ENCODE measurements around the gene ZC3H10.
"Not testable (repeated sequence)": the region's sequence is repeated elsewhere in the genome, so short reads cannot be mapped to it uniquely, and the experiment has no call there.

The ZC3H10 gene

DNA sequence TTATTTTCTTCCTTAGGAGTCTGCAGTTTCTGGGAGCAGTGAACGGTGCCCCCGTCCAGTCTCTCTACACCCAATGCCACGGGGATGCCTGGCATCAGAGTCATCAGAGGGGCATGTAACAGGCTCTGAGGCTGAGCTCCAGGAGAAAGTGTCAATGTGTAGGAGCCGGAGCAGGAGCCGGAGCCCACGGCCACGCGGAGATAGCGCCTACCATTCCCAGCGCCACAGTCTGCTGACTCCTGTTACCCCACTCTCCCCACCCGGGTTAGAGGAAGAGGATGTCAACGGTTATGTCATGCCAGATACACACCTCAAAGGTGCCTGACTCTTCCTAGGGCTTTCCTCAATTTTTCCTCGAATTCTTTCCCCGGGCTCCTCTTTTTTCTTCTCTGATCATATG lies 17.0 kb upstream of the ZC3H10 start:
- no peak for DNase-seq (ENCODE audit: low read depth in 2 of 2, low spot score in 1 of 2)

DNA sequence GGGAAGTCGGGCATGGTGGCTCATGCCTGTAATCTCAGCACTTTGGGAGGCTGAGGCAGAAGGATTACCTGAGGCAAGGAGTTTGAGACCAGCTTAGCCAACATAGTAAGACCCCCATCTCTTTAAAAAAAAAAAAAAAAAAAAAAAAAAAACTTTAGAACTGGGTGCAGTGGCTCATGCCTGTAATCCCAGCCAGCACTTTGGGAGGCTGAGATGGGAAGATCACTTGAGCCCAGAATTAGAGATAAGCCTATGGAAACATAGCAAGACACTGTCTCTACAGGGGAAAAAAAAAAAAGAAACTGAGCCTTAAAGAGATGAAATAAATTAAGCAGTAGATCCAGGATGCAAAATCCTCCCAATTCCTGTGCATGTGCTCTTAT lies 15.4 kb upstream of the ZC3H10 start:
- DNase-seq (ENCODE audit: low read depth in 2 of 2, low spot score in 1 of 2), result no peak

DNA sequence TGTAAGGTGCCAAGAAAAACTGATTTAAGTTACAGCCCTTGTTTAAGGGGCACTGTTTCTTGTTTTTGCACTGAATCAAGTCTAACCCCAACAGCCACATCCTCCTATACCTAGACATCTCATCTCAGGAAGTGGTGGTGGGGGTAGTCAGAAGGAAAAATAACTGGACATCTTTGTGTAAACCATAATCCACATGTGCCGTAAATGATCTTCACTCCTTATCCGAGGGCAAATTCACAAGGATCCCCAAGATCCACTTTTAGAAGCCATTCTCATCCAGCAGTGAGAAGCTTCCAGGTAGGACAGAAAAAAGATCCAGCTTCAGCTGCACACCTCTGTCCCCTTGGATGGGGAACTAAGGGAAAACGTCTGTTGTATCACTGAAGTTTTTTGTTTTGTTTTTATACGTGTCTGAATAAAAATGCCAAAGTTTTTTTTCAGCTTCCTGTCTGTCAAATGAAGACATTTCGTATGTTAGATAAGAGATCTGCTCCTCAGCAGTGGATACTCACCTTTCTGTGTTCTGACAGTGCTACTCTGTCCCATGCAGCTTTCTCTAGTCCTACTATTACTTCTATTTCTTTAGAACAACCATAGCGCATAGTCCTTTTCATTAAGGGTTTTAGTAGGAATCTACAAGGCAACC lies 14.9 kb upstream of the ZC3H10 start:
- DNase-seq (ENCODE audit: low read depth in 2 of 2, low spot score in 1 of 2), result no peak

DNA sequence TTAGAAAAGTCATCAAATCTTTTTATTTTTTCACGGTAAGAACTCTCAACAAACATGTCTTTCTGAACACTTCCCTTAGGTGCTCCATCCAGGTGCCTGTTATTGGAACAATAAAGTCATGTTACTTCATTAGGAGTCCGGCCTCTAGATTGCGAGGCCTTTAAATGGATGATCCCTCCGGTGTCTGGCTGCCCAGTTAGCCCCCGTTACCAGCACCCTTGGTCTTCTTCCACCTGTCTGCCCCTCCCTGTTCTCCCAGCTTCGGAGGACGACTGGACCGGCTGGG lies 14.3 kb upstream of the ZC3H10 start:
- no peak for DNase-seq (ENCODE audit: low read depth in 2 of 2, low spot score in 1 of 2)

DNA sequence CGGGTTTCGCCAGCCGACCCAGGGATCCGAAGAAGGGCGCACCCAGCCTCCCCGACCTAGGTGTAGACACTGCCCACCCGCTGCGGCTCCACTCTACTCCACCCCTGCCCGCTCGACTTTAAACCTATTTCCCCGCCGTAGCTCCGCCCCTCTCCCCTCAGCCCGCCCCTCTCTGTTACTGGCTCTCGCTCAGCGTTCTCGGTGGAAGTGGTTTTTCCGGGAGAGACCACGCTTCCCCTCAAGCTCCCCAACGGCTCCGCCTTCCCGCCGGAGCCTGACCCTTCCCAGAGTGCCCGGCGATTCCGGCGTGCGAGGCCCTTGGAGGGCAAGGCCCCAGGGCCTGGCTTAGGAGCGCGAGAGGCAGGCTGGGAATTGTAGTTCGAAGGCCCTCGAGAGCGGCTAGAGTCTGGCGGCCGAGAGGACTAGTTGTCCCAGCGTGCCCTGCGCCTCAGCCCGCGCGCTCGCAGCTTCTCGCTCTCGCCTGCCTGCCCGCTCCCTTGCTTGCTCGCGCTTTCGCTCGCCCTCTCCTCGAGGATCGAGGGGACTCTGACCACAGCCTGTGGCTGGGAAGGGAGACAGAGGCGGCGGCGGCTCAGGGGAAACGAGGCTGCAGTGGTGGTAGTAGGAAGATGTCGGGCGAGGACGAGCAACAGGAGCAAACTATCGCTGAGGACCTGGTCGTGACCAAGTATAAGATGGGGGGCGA lies 13.8 kb upstream of the ZC3H10 start, which contains the start of gene PA2G4:
Gene PA2G4 (plus strand): TSS at position 451 of the 706 bp plus-strand sequence. CDS start 179 bp downstream, at position 630.
- peak; percentile 88 to 93 for DNase-seq (ENCODE audit: low read depth in 2 of 2, low spot score in 1 of 2)

DNA sequence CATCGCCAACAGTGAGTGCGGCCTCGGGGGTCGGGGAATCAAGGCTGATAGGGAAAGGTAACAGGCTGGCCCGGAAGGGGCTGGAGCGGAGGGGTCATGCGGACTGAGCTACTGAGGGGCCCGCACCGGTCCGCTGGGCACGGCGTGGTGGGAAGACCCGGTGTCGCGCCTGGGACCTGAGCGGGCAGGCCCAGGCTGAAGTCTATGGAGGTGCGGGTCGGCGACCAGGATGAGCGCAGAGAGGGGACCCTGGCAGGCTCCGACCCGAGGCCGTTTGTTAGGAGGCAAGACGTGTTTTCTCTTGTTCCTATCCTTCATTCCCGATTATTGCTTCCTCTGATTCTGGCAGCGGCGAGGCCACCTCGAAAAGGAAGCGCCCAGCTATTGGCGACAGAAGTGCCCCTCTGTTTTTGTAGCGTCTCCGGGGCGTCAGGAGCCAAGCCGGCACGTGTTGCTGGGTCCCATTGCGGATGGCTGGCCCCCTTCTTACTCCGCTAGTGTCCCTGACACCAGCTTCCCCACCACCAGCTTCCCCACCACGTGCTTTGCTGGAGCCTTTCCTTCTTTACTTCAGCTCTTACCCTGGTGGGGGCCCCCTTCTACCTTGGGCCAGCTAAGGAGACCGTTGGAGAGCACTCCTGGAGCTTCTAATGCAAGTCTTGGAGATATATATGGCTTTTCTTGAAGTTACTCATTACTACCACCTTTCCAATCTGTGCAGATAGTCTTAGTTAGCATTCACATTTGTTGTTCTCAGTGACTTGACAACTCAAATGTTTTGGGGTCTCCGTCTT lies 13.1 kb upstream of the ZC3H10 start:
- no peak for DNase-seq (ENCODE audit: low read depth in 2 of 2, low spot score in 1 of 2)

DNA sequence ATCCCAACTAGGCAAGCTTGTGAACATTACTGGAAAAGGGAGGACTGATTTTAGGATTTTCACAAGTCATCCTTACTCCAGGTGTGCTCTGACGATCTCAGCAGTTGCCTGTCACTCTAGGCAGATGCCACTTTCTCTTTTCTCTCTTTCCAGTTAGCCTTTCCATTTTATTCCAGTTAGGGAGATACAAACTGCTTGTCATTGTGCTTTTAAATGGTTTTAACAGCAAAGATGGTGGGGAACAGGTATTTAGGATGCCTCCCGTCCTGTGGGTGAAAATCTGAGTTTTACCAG lies 12.5 kb upstream of the ZC3H10 start:
- DNase-seq (ENCODE audit: low read depth in 2 of 2, low spot score in 1 of 2), result no peak

DNA sequence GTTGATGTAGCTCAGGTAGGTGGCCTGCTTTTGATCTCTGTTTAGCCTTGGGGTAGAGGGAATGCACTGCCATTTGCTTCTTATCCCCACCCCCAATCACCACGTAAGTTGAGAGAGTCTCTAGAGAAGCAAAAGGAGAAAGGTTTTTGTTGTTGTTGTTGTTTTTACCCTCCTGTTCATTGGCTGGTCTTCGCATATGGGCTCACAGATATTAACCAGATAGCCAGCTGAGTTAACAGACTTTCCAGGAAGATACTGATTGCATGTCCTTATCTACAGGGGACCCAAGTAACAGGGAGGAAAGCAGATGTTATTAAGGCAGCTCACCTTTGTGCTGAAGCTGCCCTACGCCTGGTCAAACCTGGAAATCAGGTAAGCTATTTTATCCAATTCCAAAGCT lies 10.8 kb upstream of the ZC3H10 start:
- DNase-seq (ENCODE audit: low read depth in 2 of 2, low spot score in 1 of 2), result no peak

DNA sequence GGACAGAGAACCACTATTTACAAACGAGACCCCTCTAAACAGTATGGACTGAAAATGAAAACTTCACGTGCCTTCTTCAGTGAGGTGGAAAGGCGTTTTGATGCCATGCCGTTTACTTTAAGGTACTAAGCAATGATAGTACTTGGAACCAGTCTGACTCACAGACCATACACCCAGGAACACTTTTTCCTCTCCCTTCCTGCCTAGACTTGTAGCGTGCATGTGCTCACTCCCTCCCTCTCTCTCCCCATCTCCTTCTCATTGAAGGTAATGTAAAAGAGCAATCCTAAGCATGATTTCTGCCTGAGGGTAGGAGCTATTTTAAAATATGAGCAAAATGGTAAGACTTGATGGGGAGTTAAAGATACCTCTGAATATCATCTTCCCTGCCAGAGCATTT lies 7.5 kb upstream of the ZC3H10 start:
- no peak for DNase-seq (ENCODE audit: low read depth in 2 of 2, low spot score in 1 of 2)

DNA sequence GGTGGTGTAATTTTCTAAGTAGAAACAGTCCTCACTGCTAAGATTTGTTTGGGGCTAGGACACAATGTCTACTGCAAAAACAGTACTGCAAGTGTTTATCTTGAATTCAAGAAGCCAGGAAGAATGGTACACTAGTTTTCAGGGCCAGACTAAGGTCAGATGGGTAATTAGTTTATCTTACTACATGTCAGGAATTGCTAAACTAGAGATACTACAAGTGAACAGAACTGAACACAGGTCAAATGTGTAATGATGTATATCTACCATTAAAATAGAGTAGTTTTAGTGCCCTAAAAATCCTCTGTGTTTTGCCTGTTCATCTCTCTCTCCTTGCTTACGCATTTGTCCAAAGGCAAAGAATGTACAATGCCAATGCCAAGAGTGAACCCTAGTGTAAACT lies 4.0 kb upstream of the ZC3H10 start:
- no peak for DNase-seq (ENCODE audit: low read depth in 2 of 2, low spot score in 1 of 2)

DNA sequence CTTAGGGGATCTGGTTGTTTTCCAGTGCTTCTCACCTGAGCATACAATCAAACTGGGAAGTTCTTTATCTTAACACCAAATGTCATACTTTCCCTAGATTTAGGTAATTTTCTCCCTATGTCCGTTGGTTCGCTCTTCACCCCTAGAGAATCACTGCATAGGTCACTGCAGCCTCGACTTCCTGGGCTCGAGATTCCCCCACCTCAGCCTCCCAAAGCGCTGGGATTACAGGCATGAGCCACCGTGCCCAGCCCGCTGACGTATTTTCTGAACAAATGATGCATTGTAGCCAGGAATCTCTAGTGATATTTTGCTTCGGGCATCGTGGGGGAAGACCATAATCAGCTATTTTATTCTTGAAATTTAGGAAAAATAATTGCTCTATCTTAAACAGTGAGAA lies 2.7 kb upstream of the ZC3H10 start:
- no peak for DNase-seq (ENCODE audit: low read depth in 2 of 2, low spot score in 1 of 2)

DNA sequence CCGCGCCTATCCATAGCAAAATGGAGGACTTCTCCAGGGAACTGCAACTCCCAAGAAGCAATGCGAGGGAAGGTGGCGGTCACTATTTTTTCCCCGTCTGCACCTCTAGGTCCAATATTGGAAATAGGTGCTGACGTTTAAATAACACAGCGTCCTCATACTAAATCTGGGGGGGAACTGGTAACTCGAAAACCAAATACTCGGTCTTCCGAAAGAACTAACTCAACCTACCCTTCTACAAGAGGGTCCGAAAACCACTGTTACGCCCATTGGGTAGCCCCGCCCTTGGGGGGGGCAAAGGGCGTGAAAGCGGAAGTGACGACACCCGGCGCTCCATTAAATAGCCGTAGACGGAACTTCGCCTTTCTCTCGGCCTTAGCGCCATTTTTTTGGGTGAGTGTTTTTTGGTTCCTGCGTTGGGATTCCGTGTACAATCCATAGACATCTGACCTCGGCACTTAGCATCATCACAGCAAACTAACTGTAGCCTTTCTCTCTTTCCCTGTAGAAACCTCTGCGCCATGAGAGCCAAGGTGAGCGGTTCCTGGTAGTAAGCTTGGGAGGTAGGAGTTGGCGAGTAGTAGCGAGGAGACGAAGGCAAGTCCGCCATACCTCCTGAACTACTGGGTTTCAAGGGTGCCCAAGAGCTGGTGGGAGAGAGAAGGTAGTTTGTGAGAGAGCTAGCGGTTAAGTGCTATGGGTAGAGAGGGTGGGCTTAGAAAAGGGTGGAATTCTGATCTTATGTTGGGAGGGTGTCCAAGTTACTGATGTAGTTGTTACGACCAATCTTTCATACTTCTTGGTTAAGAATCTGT lies 1.6 kb upstream of the ZC3H10 start, which contains the start of gene RPL41:
Gene RPL41 (plus strand): TSS at position 367 of the 815 bp plus-strand sequence.
- peak; percentile 90 to 94 for DNase-seq (ENCODE audit: low read depth in 2 of 2, low spot score in 1 of 2)

DNA sequence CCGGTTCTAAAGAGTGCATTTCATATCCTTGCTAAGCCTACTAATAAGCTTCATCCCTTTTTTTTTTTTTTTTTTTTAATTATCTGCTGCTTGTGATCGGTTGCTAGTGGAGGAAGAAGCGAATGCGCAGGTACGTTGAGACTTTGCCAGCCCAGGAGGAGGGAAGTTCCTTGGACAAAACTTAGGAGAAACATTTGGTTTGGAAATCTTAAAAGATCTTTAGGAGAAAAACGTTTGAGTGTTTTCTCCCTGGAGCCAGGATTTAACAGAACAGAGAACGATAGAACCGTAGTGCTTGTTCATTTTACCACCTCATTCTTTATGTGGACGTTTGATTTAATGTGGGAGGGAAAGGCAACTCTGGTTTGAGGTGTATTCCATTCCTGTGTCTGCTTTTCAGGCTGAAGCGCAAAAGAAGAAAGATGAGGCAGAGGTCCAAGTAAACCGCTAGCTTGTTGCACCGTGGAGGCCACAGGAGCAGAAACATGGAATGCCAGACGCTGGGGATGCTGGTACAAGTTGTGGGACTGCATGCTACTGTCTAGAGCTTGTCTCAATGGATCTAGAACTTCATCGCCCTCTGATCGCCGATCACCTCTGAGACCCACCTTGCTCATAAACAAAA lies 872 bp upstream of the ZC3H10 start:
- not testable (repeated sequence) for DNase-seq (ENCODE audit: low read depth in 2 of 2, low spot score in 1 of 2)

DNA sequence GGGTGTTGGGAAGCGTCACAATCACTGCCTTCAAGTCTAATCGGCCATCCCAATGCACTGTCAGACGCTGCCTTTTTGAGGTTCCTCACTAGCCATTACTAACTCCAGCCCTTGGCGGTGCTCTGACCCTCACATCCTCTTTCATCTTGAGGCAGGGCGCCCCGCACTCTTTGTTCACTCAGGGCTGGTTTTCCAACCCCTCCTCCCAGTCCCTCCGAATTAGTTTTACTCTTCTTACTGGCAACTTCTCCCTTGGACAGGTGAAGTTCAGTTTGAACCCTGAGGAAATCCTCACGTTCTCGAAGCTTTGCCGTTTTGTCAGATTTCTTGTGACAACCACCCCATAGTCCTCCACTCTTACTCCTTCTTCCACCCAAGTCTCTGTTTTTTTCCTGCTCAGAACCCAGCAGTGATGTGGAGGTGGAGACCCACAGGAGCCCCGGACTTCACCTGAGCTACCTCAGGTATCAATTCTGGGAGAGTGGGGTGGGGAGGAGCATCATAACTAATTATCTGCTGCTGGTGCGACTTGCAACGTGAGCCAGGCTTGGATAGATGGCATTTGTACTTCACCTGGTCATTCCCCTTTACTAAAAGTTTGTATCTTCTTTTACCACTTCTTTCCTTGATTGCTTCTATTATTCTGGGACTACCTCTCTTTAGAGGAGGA lies 757 bp downstream of the ZC3H10 start:
- no peak for DNase-seq (ENCODE audit: low read depth in 2 of 2, low spot score in 1 of 2)

DNA sequence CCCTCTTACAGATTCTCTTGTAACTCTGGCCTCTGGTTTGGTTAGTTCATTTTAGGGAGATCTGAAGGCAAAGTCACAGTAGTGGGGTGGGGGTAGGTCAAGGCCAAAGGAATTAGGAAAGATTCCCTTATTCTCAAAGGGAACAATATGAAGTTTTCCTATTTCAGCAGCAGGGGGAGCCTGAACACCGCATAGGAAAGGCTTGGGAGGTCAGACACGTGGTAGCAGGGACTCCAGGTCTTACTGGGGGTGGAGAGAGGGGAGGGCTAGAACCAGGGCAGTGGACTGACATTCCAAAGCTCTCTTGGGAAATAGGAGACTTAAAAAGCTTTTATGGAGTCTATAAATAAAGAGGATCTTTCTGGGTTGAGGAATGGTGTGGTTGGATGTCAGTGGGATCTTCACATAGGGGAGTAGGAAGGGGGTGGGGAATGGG lies 1.3 kb downstream of the ZC3H10 start:
- no peak for DNase-seq (ENCODE audit: low read depth in 2 of 2, low spot score in 1 of 2)

DNA sequence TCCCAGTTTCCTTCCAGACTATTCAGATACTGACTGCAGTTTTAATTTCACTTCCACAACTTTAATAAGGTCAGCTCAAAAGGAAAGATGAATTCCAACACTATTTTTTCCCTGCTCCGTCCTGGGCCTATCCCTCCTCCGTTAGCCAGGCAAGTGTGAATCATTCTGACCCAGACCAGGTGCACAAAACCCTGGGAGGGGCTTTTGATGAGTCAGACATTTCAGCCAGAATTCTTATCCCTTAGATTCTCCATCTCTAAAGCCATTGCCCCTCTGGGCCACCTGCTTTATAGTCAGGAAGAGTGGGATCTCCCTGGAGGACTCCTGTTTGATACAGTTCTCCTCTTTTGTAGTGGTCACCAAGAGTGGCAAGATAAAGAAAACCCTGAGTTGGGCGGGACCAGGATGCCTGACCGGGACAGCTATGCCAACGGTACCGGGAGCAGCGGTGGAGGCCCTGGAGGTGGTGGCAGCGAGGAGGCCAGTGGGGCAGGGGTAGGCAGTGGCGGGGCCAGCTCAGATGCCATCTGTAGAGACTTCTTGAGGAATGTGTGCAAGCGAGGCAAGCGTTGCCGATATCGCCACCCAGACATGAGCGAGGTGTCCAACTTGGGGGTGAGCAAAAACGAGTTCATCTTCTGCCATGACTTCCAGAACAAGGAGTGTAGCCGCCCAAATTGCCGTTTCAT lies 2.2 kb downstream of the ZC3H10 start:
- DNase-seq (ENCODE audit: low read depth in 2 of 2, low spot score in 1 of 2), result no peak

DNA sequence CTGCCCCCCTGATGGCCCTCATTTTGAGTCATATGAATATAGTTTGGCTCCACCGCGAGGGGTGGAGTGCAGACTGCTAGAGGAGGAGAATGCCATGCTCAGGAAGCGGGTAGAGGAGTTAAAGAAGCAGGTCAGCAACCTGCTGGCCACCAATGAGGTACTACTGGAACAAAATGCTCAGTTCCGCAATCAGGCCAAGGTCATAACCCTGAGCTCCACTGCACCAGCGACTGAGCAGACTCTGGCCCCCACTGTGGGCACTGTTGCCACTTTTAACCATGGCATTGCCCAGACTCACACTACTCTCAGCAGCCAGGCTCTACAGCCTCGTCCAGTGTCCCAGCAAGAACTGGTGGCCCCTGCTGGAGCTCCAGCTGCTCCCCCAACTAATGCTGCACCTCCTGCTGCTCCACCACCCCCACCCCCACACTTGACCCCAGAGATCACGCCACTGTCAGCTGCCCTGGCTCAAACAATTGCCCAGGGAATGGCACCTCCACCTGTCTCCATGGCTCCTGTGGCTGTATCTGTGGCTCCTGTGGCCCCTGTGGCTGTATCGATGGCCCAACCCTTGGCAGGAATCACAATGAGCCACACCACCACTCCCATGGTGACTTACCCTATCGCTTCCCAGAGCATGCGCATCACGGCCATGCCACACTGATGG lies 3.3 kb downstream of the ZC3H10 start:
- DNase-seq (ENCODE audit: low read depth in 2 of 2, low spot score in 1 of 2), result no peak

DNA sequence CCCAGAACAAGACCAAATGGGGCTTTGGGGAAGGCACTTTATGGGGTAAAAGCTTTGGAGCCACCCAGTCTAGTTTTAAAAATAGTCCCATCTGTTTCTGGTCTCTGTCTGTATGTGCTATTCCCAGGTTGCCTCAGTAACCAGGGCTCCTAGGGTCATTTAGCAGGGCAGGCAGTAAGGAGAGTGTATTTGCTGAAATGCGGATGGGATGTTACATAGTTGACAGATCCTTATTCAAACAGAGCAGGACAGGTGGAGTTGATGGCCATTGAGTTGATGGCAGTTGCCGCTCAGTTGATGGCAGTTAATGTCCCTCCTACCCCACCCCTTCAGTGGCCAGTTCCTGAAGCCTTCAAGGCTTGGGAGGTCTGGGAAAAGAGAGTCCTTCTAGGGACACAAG lies 4.6 kb downstream of the ZC3H10 start:
- DNase-seq (ENCODE audit: low read depth in 2 of 2, low spot score in 1 of 2), result no peak

DNA sequence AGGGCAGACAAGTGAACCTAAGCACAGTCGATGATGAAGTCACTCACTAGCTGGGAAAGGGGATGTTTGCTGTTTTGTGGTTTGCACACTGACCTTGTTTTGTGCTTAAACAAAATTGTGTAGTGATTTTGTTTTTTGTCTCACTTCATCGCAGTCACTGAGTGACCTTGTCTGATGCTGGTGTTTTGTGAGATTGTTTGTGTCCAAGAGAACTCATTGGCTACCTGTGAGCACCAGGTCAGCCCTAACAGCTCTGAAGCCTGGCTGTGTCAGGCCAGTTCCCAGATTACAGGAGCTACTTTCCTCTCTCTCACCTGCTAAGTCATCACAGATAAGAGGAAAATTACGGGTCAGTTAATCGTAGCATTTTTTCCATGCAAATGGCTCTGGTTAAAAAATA lies 6.1 kb downstream of the ZC3H10 start:
- no peak for DNase-seq (ENCODE audit: low read depth in 2 of 2, low spot score in 1 of 2)
